Small intestine (tissue), 7 donors: ENCODE results near the gene VRK3. TPM values are rescaled to one million over a fixed set of nuclear protein-coding genes. Genes with fewer than 3 reads are reported as not detected.

Source experiments
- DNase-seq, 2 donors: peaks; one replicate each; pipeline versions ENCODE4 v3.0.0 to v3.0.0-alpha.2; 2013
- FAIRE-seq: peaks from 2 replicates; lab custom pipeline; 2012; peaks lifted over from hg19 to GRCh38; lab: Jason Lieb, UNC
- H3K27ac ChIP-seq, 3 donors: one replicate each; pipeline ENCODE4 v1.5.1; 2013; ENCODE audit warnings: low read length in 2 of 3, mild to moderate bottlenecking in 2 of 3, control low read depth in 1 of 3, inconsistent platforms in 1 of 3, low read depth in 1 of 3, moderate library complexity in 1 of 3
- H3K27me3 ChIP-seq, 3 donors: one replicate each; pipeline ENCODE4 v1.6.1; 2013; ENCODE audit warnings: low read length in 3 of 3, inconsistent platforms in 1 of 3; ENCODE audit not compliant: control insufficient read depth in 3 of 3, insufficient read depth in 3 of 3
- H3K36me3 ChIP-seq, 3 donors: one replicate each; pipeline ENCODE4 v1.6.1; 2013; ENCODE audit warnings: low read length in 3 of 3, inconsistent platforms in 1 of 3, low read depth in 1 of 3, mild to moderate bottlenecking in 1 of 3, moderate library complexity in 1 of 3; ENCODE audit not compliant: control insufficient read depth in 3 of 3, insufficient read depth in 2 of 3
- H3K4me1 ChIP-seq, 3 donors: one replicate each; pipeline ENCODE4 v1.6.1; 2013; ENCODE audit warnings: low read length in 2 of 3, inconsistent platforms in 1 of 3, low read depth in 1 of 3, mild to moderate bottlenecking in 1 of 3, moderate library complexity in 1 of 3; ENCODE audit not compliant: control insufficient read depth in 3 of 3, insufficient read depth in 2 of 3
- H3K4me3 ChIP-seq, 3 donors: one replicate each; pipeline ENCODE4 v1.5.1; 2013; ENCODE audit warnings: low read length in 3 of 3, control low read depth in 1 of 3, inconsistent platforms in 1 of 3, low read depth in 1 of 3, mild to moderate bottlenecking in 1 of 3, moderate library complexity in 1 of 3
- H3K9me3 ChIP-seq, 2 donors: one replicate each; pipeline ENCODE4 v1.6.1; 2013; ENCODE audit warnings: low read depth in 1 of 2, low read length in 1 of 2; ENCODE audit not compliant: control insufficient read depth in 2 of 2, insufficient read depth in 1 of 2
- WGBS, 3 donors: extraction: QIAGEN DNeasy Blood & Tissue Kit; methylation state at CpG; one replicate each; pipeline ENCODE4 v1.1.7; 2013; 5-methylcytosine and 5-hydroxymethylcytosine counted together
- polyA plus RNA-seq, 4 donors: library from polyadenylated mRNA; stranded (reverse) in 3 of 4; unstranded in 1 of 4; fragments of 200-250 nt in 3 of 4; fragments of 120-200 nt in 1 of 4; gene quantifications; one replicate each; pipeline versions ENCODE4 v1.2.1 to v1.2.3, GENCODE V29; 2013
- donor health status: healthy with polysubstance abuse.
- donor health status: control.
- donor health status: control.
- donor health status: Bipolar disorder and iron deficiency.
- donor health status: healthy.

Gene VRK3
- polyA plus RNA-seq, 4 donors = 39.8 to 63.3 (median 48.9) TPM

DNA sequence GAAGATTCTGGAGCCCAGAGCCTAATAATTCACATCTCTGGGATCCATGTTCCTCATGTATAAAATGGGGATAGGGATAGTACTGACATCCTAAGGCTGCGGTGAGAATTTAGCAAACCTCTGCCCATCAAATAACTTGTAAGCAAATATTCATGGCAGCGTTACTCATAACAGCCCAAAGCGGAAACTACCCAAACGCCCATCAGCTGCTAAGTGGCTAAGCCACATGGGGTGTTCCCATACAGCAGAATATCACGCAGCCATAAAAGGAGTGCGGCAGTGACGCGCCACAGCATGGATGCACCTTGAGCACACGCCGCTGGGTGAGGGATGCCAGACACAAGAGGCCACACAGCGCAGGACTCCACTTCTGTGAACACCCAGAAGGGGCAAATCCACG lies 19.7 kb downstream of the VRK3 start:
- H3K4me3 ChIP-seq = no peak overlapping the region
- H3K27me3 ChIP-seq = no peaks in the 10 kb centered on the region
- no peak overlapping the region for H3K27ac ChIP-seq
- peaks cover 0 to 2% (median 0%) of the 10 kb centered on the region in 3 donors for H3K4me1 ChIP-seq
- no peaks in the 10 kb centered on the region for H3K9me3 ChIP-seq
- peaks cover 15 to 86% (median 44%) of the 10 kb centered on the region in 3 donors for H3K36me3 ChIP-seq
- WGBS, 3 donors = 90 to 98% (median 93%) methylated on average over 12 of the region's 12 CpGs
- DNase-seq (no peak), FAIRE-seq (no peak)

DNA sequence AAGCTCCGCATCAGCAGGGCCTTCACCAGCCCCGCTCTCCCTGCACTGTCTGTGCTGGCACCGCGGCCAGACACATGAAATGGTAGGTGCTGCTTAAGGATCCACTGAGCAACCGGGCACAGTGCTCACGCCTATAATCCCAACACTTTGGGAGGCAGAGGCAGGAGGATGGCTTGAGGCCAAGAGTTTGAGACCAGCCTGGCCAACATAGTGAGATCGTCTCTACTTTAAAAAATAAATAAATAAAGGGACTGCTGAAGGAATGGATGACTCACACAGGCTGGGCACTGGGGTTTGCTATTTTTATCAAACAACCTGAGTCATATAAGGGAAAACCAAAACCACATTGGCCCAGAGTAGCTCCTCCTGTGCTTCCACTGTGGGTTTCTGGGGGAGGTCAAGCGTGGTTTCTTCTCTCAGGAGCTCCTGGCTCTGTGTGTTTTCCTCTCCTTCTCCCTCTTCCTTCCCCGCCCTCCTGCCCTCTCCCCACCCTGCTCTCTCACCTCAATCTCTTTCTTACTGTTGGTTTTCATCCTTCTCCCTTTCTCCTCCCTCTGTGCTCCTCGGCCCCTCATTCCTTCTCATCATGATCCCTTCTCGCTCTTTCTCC lies 21.3 kb downstream of the VRK3 start:
- WGBS, 3 donors = 76 to 86% (median 79%) methylated on average over 11 of the region's 11 CpGs
- Histone ChIP-seq H3K36me3 (peaks cover 22 to 93% (median 57%) of the 10 kb centered on the region in 3 donors), H3K4me3 (no peak overlapping the region), H3K9me3 (no peaks in the 10 kb centered on the region), H3K27me3 (no peaks in the 10 kb centered on the region), H3K4me1 (peaks cover 0 to 2% (median 0%) of the 10 kb centered on the region in 3 donors), H3K27ac (peak overlapping the region in 1 of 3 donors; percentile 26)
- no peak for FAIRE-seq
- DNase-seq = peak in 1 of 2 donors; percentile 13

- DNase-seq = no peak
- Histone ChIP-seq H3K4me1 (peaks cover 0 to 2% (median 0%) of the 10 kb centered on the region in 3 donors), H3K4me3 (no peak overlapping the region), H3K27ac (peak overlapping the region in 1 of 3 donors; percentile 9), H3K27me3 (no peaks in the 10 kb centered on the region), H3K9me3 (no peaks in the 10 kb centered on the region), H3K36me3 (peaks cover 22 to 93% (median 56%) of the 10 kb centered on the region in 3 donors)
- no peak for FAIRE-seq
- 84 to 96% (median 89%) methylated on average over 17 of the region's 17 CpGs for WGBS, 3 donors
These were observed 21.9 kb downstream of the VRK3 start for GRCh38 chr19:50003254-50003788.

DNA sequence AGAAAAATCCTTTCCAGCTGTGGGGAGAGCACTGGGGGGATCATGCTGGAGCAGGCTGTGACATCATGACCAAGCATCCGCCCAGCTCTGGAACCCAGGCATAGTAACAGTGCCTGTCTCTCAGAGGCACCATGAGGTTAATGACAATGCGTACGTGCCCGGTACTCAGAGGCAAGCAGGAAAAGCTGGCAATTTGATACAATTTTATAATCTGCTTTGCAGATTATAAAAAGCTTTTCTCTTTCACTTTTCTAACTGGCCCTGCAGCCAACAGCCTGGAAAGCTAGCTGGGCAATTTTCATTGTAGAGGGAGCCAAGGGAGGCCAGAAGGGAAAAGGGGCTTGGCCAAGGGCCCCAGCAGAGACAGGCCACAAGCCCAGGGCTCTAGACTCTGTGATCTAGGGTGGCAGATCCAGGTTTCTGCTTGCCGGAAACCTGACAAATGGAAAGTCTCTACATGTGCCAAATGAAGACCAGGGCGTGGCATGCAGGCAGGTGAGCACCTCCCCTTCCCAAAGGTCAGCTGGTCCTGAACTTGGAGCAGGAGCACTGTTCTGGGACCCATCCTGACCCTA lies 22.7 kb downstream of the VRK3 start:
- DNase-seq = no peak
- Histone ChIP-seq H3K27ac (no peak overlapping the region), H3K36me3 (peaks cover 21 to 94% (median 49%) of the 10 kb centered on the region in 3 donors), H3K4me1 (peaks cover 0 to 2% (median 0%) of the 10 kb centered on the region in 3 donors), H3K9me3 (no peaks in the 10 kb centered on the region), H3K27me3 (no peaks in the 10 kb centered on the region), H3K4me3 (no peak overlapping the region)
- WGBS, 3 donors = 79 to 85% (median 82%) methylated on average over 6 of the region's 6 CpGs
- FAIRE-seq = no peak

GRCh38 chr19:50001775-50002174 lies 23.4 kb downstream of the VRK3 start:
- H3K36me3 ChIP-seq = peaks cover 18 to 94% (median 42%) of the 10 kb centered on the region in 3 donors
- FAIRE-seq (no peak), DNase-seq (no peak)
- no peak overlapping the region for H3K4me3 ChIP-seq
- H3K27ac ChIP-seq = no peak overlapping the region
- H3K27me3 ChIP-seq = no peaks in the 10 kb centered on the region
- H3K9me3 ChIP-seq = no peaks in the 10 kb centered on the region
- H3K4me1 ChIP-seq = peaks cover 0 to 2% (median 0%) of the 10 kb centered on the region in 3 donors
- 96 to 97% (median 97%) methylated on average over 8 of the region's 8 CpGs for WGBS, 3 donors

DNA sequence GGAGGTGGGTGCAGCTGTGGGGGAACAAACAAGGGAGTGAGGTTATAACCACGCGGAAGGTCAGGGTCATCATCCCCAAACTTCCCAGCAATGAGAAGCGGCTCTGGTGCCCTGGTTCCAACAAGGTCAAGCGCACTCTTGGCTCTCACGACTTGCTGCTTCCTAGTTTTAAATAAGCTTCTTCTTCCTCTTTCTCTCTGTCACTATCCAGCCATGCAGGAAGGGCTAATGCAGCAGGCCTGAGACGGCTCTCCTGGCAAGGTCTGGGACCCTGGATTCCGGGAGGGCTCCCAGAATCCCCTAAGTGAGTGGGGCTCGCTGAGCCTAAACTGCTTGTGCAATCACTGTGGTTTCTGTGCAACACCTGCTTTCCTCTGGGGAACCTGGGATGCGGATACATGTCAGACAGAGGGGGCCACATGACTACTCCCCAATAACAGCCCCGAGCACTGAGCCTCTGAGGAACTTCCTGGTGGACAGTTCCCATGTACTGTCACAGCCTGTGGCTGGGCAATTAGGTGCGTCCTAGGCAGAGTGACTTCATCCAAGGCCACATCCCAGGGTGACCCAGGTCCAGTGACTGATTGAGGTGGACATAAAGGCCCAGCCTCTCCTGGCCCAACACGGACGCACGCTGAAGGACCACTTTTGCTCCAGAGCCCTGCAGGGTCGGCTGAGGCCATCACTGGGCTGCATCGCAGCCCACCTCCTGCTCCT lies 24.2 kb downstream of the VRK3 start:
- H3K9me3 ChIP-seq = no peaks in the 10 kb centered on the region
- no peaks in the 10 kb centered on the region for H3K27me3 ChIP-seq
- peaks cover 16 to 96% (median 42%) of the 10 kb centered on the region in 3 donors for H3K36me3 ChIP-seq
- no peak for FAIRE-seq
- no peak overlapping the region for H3K4me3 ChIP-seq
- WGBS, 3 donors = 88 to 95% (median 89%) methylated on average over 16 of the region's 16 CpGs
- peaks cover 0 to 2% (median 0%) of the 10 kb centered on the region in 3 donors for H3K4me1 ChIP-seq
- no peak for DNase-seq
- no peak overlapping the region for H3K27ac ChIP-seq

DNA sequence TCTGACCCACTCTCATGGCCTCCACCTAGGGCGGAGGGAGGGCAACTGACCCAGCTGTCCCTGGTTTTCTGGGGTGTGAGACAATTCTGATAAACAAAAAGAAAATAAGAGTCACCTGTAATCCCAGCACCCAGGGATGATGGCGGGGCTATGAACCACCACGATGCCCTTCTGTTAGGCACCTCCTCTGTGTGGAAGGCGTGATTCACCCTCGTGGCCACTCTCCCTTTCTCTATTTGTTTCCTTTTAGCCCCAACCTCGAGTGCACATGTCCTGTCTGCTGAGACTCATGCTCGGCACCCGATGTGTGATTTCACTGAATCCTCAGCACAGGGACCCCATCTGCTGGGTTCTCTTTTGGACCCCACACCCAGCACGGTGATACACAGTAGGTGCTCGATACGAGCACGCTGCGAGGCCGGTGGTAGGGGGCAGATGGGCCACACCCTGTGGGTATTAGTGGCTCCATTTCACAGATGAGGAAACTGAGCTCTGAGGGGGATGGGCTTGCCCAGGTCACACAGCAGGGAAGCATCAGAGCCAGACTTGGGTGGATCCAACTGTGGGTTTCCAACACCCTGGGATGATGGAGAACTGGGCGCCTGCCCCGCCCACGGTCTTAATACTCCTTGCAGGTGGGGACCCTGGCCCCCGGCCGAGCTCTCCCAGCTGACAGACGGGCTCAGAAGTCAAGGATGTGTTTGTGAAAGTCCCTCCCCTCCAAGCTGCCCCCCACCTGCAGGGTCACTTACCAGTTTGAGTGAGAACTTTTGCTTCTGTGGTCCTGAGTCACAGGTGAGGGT lies 24.9 kb downstream of the VRK3 start:
- no peak overlapping the region for H3K27ac ChIP-seq
- H3K36me3 ChIP-seq = peaks cover 16 to 96% (median 40%) of the 10 kb centered on the region in 3 donors
- 90 to 94% (median 92%) methylated on average over 20 of the region's 20 CpGs for WGBS, 3 donors
- peaks cover 0 to 2% (median 0%) of the 10 kb centered on the region in 3 donors for H3K4me1 ChIP-seq
- no peaks in the 10 kb centered on the region for H3K9me3 ChIP-seq
- H3K27me3 ChIP-seq = no peaks in the 10 kb centered on the region
- no peak overlapping the region for H3K4me3 ChIP-seq
- no peak for DNase-seq
- no peak for FAIRE-seq
